K562 (cell line): ENCODE results near the gene CAPZA1. TPM values are rescaled to one million over a fixed set of nuclear protein-coding genes. Genes with fewer than 3 reads are reported as not detected.

Experiments used
- CCAR2 ChIP-seq: fragments of 200-400 bp; formaldehyde crosslinking; IDR thresholded peaks from 2 replicates; pipeline ENCODE4 v1.6.1; 2017; ENCODE audit warnings: mild to moderate bottlenecking, low read depth, low read length
- CEBPB ChIP-seq: fragments of 450-650 bp; IDR thresholded peaks from 2 replicates; pipeline ENCODE4 v1.6.1; 2016; ENCODE audit warnings: missing genetic modification characterization, missing compliant biosample characterization
- CXXC5 ChIP-seq: fragments of 250-450 bp; sonication (Bioruptor Pico); IDR thresholded peaks from 2 replicates; pipeline ENCODE4 v1.8.0; 2022; ENCODE audit warnings: inconsistent platforms, mild to moderate bottlenecking, moderate library complexity
- E2F8 ChIP-seq: fragments of 450-650 bp; IDR thresholded peaks from 2 replicates; pipeline ENCODE4 v1.7.1; 2018; ENCODE audit warnings: mild to moderate bottlenecking, low read depth; ENCODE audit not compliant: partially characterized antibody
- HSF4 ChIP-seq: fragments of 250-450 bp; sonication (Bioruptor Pico); IDR thresholded peaks from 2 replicates; pipeline ENCODE4 v2.1.2; 2022; ENCODE audit warnings: mild to moderate bottlenecking, moderate library complexity, borderline replicate concordance
- KLF16 ChIP-seq: IDR thresholded peaks from 2 replicates; pipeline ENCODE4 v1.6.1; 2016; ENCODE audit warnings: antibody characterized with exemption
- MTA2 ChIP-seq: fragments of 450-650 bp; IDR thresholded peaks from 2 replicates; pipeline ENCODE4 v1.6.1; 2016; ENCODE audit warnings: low read depth
- NBN ChIP-seq: fragments of 450-650 bp; IDR thresholded peaks from 2 replicates; pipeline ENCODE4 v1.6.1; 2016; ENCODE audit warnings: low read depth, mild to moderate bottlenecking
- NELFE ChIP-seq: IDR thresholded peaks from 2 replicates; pipeline ENCODE4 v1.6.1; 2011; ENCODE audit warnings: mild to moderate bottlenecking; ENCODE audit not compliant: insufficient read depth, insufficient read length
- PHF20 ChIP-seq: fragments of 450-650 bp; IDR thresholded peaks from 2 replicates; pipeline ENCODE4 v1.6.1; 2018; ENCODE audit not compliant: partially characterized antibody
- RAD51 ChIP-seq: fragments of 450-650 bp; IDR thresholded peaks from 2 replicates; pipeline ENCODE4 v1.7.1; 2016; ENCODE audit warnings: low read depth, mild to moderate bottlenecking, borderline replicate concordance
- RBM15 ChIP-seq: fragments of 200-400 bp; formaldehyde crosslinking; IDR thresholded peaks from 2 replicates; pipeline ENCODE4 v1.6.1; 2018; ENCODE audit warnings: mild to moderate bottlenecking, low read length, moderate library complexity; ENCODE audit not compliant: insufficient read depth
- RBM34 ChIP-seq: fragments of 200-400 bp; formaldehyde crosslinking; IDR thresholded peaks from 2 replicates; pipeline ENCODE4 v1.6.1; 2018; ENCODE audit warnings: low read length, borderline replicate concordance; ENCODE audit not compliant: insufficient read depth
- ZBTB34 ChIP-seq: fragments of 250-450 bp; sonication (Bioruptor Pico); IDR thresholded peaks from 2 replicates; pipeline ENCODE4 v1.8.0; 2021; ENCODE audit warnings: mild to moderate bottlenecking, moderate library complexity
- ZNF316 ChIP-seq: fragments of 450-650 bp; IDR thresholded peaks from 2 replicates; pipeline ENCODE4 v1.6.1; 2016
- ZNF707 ChIP-seq: fragments of 250-450 bp; sonication (Bioruptor Pico); conservative IDR thresholded peaks from 2 replicates; pipeline ENCODE4 v1.8.0; 2022; ENCODE audit warnings: inconsistent platforms, mild to moderate bottlenecking, moderate library complexity
- ZNF77 ChIP-seq: fragments of 250-450 bp; sonication (Bioruptor Pico); IDR thresholded peaks from 2 replicates; pipeline ENCODE4 v1.5.0; 2020
- polyA plus RNA-seq, 8 experiments: library from polyadenylated mRNA; depleted of rRNA in 4 of 8; stranded (reverse) in 5 of 8; unstranded in 3 of 8; fragments of >200 nt; fragmentation: Nextera tagmentation in 2 of 8; fragmentation: Illumina TruSeq in 1 of 8; extraction: Ambion mirVana in 2 of 8; extraction: Trizol in 1 of 8; gene quantifications; 2 replicates each; pipeline versions ENCODE4 v1.2.1 to v1.2.3, GENCODE V29; 2011 to 2014; ENCODE audit warnings: inconsistent platforms in 1 of 8, missing spikeins in 1 of 8
- total RNA-seq, 7 experiments: library from RNA; depleted of rRNA in 6 of 7; stranded (reverse); fragments of >200 nt in 6 of 7; fragmentation: Illumina TruSeq in 2 of 7; extraction: Trizol in 2 of 7; gene quantifications; 2 replicates each; pipeline versions ENCODE4 v1.2.1 to v1.2.3, GENCODE V29; 2011 to 2021; ENCODE audit warnings: low replicate concordance in 1 of 7
- TF ChIP-seq, protein P1 (sequence below), 2 experiments: fragments of 450-650 bp; IDR thresholded peaks; 2 replicates each; pipeline ENCODE4 v1.6.1; 2018; ENCODE audit warnings: mild to moderate bottlenecking in 2 of 2, low read depth in 1 of 2; ENCODE audit not compliant: partially characterized antibody in 2 of 2
- TF ChIP-seq, protein P2 (sequence below): fragments of 450-650 bp; conservative IDR thresholded peaks from 2 replicates; pipeline ENCODE4 v1.6.1; 2016; ENCODE audit warnings: missing genetic modification characterization, low read depth, mild to moderate bottlenecking, missing compliant biosample characterization, moderate library complexity

The CAPZA1 gene
- total and polyA plus RNA-seq, 9 of the 15 experiments (the other 6 are each of a cell fraction or from before 2014, with no cell fraction given), result 237 to 1,020 (median 306) TPM

- TF ChIP-seq E2F8 (no peak), ZNF316 (no peak), MTA2 (no peak), KLF16 (peak; percentile 12; the same call in 1 of the 2 replicates), ZBTB34 (CRISPR knock-in tag) (no peak), NBN (no peak; the same call in 1 of the 2 replicates), ZNF77 (no peak), RAD51 (0 out of 2 replicates have a peak, but pooled peaks have one; percentile 10), RBM34 (no peak), RBM15 (no peak), CCAR2 (no peak), HSF4 (CRISPR knock-in tag) (no peak), ZNF707 (CRISPR knock-in tag) (no peak), CEBPB (tag) (no peak), NELFE (no peak), CXXC5 (peak; percentile 81), PHF20 (no peak)
- TF ChIP-seq, protein P1, sequence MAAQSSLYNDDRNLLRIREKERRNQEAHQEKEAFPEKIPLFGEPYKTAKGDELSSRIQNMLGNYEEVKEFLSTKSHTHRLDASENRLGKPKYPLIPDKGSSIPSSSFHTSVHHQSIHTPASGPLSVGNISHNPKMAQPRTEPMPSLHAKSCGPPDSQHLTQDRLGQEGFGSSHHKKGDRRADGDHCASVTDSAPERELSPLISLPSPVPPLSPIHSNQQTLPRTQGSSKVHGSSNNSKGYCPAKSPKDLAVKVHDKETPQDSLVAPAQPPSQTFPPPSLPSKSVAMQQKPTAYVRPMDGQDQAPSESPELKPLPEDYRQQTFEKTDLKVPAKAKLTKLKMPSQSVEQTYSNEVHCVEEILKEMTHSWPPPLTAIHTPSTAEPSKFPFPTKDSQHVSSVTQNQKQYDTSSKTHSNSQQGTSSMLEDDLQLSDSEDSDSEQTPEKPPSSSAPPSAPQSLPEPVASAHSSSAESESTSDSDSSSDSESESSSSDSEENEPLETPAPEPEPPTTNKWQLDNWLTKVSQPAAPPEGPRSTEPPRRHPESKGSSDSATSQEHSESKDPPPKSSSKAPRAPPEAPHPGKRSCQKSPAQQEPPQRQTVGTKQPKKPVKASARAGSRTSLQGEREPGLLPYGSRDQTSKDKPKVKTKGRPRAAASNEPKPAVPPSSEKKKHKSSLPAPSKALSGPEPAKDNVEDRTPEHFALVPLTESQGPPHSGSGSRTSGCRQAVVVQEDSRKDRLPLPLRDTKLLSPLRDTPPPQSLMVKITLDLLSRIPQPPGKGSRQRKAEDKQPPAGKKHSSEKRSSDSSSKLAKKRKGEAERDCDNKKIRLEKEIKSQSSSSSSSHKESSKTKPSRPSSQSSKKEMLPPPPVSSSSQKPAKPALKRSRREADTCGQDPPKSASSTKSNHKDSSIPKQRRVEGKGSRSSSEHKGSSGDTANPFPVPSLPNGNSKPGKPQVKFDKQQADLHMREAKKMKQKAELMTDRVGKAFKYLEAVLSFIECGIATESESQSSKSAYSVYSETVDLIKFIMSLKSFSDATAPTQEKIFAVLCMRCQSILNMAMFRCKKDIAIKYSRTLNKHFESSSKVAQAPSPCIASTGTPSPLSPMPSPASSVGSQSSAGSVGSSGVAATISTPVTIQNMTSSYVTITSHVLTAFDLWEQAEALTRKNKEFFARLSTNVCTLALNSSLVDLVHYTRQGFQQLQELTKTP (IDR thresholded peaks at IDR 0.05; ENCODE audit: low read depth in 1 of 2, partially characterized antibody in 2 of 2), result no peak
- TF ChIP-seq, protein P2, sequence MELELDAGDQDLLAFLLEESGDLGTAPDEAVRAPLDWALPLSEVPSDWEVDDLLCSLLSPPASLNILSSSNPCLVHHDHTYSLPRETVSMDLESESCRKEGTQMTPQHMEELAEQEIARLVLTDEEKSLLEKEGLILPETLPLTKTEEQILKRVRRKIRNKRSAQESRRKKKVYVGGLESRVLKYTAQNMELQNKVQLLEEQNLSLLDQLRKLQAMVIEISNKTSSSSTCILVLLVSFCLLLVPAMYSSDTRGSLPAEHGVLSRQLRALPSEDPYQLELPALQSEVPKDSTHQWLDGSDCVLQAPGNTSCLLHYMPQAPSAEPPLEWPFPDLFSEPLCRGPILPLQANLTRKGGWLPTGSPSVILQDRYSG (tag), result no peak
These were observed 87.8 kb downstream of the CAPZA1 start (continued) for GRCh38 chr1:112707221-112708001.
